Measurements from ENCODE around the gene ARL10. TPM values are rescaled to one million over a fixed set of nuclear protein-coding genes. Genes with fewer than 3 reads are reported as not detected.

Gene ARL10
- total RNA-seq, 1 experiment from 2014 or later: 9.3 TPM

Other genes starting within 250 kb of the ARL10 start
- 15.2 and 15.9 TPM in 2 replicates for gene SIMC1, start 127.1 kb upstream of the ARL10 start, total RNA-seq (2014; rRNA removed)
- gene KIAA1191, start 3.7 kb upstream of the ARL10 start, total RNA-seq (2014; rRNA removed): 110 and 118 TPM in 2 replicates
- 21.7 and 28.1 TPM in 2 replicates for gene NOP16, start 23.1 kb downstream of the ARL10 start, total RNA-seq (2014; rRNA removed)
- gene HIGD2A, start 23.3 kb downstream of the ARL10 start, total RNA-seq (2014; rRNA removed): 85.1 and 102 TPM in 2 replicates
- gene CLTB, start 51.1 kb downstream of the ARL10 start, total RNA-seq (2014; rRNA removed): 138 and 149 TPM in 2 replicates
- gene FAF2, start 82.9 kb downstream of the ARL10 start, total RNA-seq (2014; rRNA removed): 37.9 and 42.4 TPM in 2 replicates
- gene RNF44, start 171.9 kb downstream of the ARL10 start, total RNA-seq (2014; rRNA removed): 5.5 and 10.5 TPM in 2 replicates
- gene CDHR2, start 183.9 kb downstream of the ARL10 start, total RNA-seq (2014; rRNA removed): not detected in 2 replicates
- 11.7 and 16.2 TPM in 2 replicates for gene GPRIN1, start 244.7 kb downstream of the ARL10 start, total RNA-seq (2014; rRNA removed)